Hepatic stellate cell (primary cell): ENCODE results near the gene COL5A1.

Source experiments
- DNase-seq: peaks from one replicate; pipeline ENCODE4 v3.0.0; 2011; ENCODE audit warnings: low spot score

The COL5A1 gene

GRCh38 chr9:134744385-134745295 lies 103.0 kb downstream of the COL5A1 start:
- DNase-seq, result no peak

- DNase-seq, result no peak
Observed at GRCh38 chr9:134747951-134748489, 106.4 kb downstream of the COL5A1 start.

GRCh38 chr9:134748591-134748990 lies 107.0 kb downstream of the COL5A1 start:
- no peak for DNase-seq

GRCh38 chr9:134750450-134751155 lies 109.0 kb downstream of the COL5A1 start:
- no peak for DNase-seq

GRCh38 chr9:134751622-134752021 lies 110.0 kb downstream of the COL5A1 start:
- DNase-seq, result no peak

GRCh38 chr9:134752471-134753168 lies 111.0 kb downstream of the COL5A1 start:
- DNase-seq, result no peak

GRCh38 chr9:134753191-134753590 lies 111.6 kb downstream of the COL5A1 start:
- no peak for DNase-seq

- DNase-seq, result no peak
Observed at GRCh38 chr9:134755221-134755907, 113.8 kb downstream of the COL5A1 start.

GRCh38 chr9:134756098-134756497 lies 114.5 kb downstream of the COL5A1 start:
- no peak for DNase-seq

- no peak for DNase-seq
Observed at GRCh38 chr9:134757216-134757975, 115.8 kb downstream of the COL5A1 start.

- peak; percentile 49 for DNase-seq
Observed at GRCh38 chr9:134758949-134759607, 117.5 kb downstream of the COL5A1 start.

- DNase-seq, result no peak
Observed at GRCh38 chr9:134759913-134760312, 118.3 kb downstream of the COL5A1 start.

- DNase-seq, result no peak
Observed at GRCh38 chr9:134760750-134761420, 119.3 kb downstream of the COL5A1 start.

- DNase-seq, result no peak
Observed at GRCh38 chr9:134764473-134765269, 123.1 kb downstream of the COL5A1 start.

- no peak for DNase-seq
Observed at GRCh38 chr9:134765785-134766184, 124.2 kb downstream of the COL5A1 start.

GRCh38 chr9:134766587-134766986 lies 125.0 kb downstream of the COL5A1 start:
- DNase-seq, result no peak

GRCh38 chr9:134768332-134768708 lies 126.7 kb downstream of the COL5A1 start:
- DNase-seq, result no peak

- DNase-seq, result no peak
Observed at GRCh38 chr9:134768709-134769351, 127.2 kb downstream of the COL5A1 start.
